Renal cortical epithelial cell (primary cell): ENCODE measurements around the gene AKR7A2. TPM values are rescaled to one million over a fixed set of nuclear protein-coding genes. Genes with fewer than 3 reads are reported as not detected.

Experiments used
- DNase-seq: peaks from one replicate; pipeline ENCODE4 v3.0.0-alpha.2; 2011; ENCODE audit warnings: low read depth
- total RNA-seq: library from RNA; depleted of rRNA; stranded (reverse); fragments of >200 nt; gene quantifications from 2 replicates; pipeline ENCODE4 v1.2.3, GENCODE V29; 2014

AKR7A2 gene
- total RNA-seq, 1 donor from 2014 or later: 64.3 TPM

GRCh38 chr1:19325958-19326747, 14.2 kb upstream of the AKR7A2 start:
- no peak for DNase-seq

GRCh38 chr1:19325368-19325957, 13.5 kb upstream of the AKR7A2 start:
- no peak for DNase-seq

GRCh38 chr1:19324665-19324990, 12.7 kb upstream of the AKR7A2 start:
- DNase-seq: no peak

GRCh38 chr1:19323987-19324664, 12.2 kb upstream of the AKR7A2 start:
- DNase-seq: no peak

- no peak for DNase-seq
These were observed 10.5 kb upstream of the AKR7A2 start for GRCh38 chr1:19322481-19322880.

GRCh38 chr1:19321071-19321470, 9.1 kb upstream of the AKR7A2 start:
- no peak for DNase-seq

- DNase-seq: no peak
These were observed 7.3 kb upstream of the AKR7A2 start for GRCh38 chr1:19319196-19319595.

- no peak for DNase-seq
These were observed 5.4 kb upstream of the AKR7A2 start for GRCh38 chr1:19317126-19317910.

- DNase-seq: peak; percentile 35
These were observed 3.6 kb upstream of the AKR7A2 start for GRCh38 chr1:19315378-19316198.

GRCh38 chr1:19313961-19314882, 2.3 kb upstream of the AKR7A2 start:
- no peak for DNase-seq

GRCh38 chr1:19313636-19313959, 1.7 kb upstream of the AKR7A2 start:
- DNase-seq: no peak

- DNase-seq: peak; percentile 36
These were observed 1.1 kb upstream of the AKR7A2 start for GRCh38 chr1:19312782-19313635.

GRCh38 chr1:19311503-19311930, 427 bp downstream of the AKR7A2 start:
- no peak for DNase-seq

GRCh38 chr1:19310720-19311502, 1.0 kb downstream of the AKR7A2 start:
- peak; percentile 23 for DNase-seq

GRCh38 chr1:19310061-19310460, 1.9 kb downstream of the AKR7A2 start:
- DNase-seq: no peak

- DNase-seq: peak; percentile 69
These were observed 2.7 kb downstream of the AKR7A2 start for GRCh38 chr1:19309123-19309813.

- no peak for DNase-seq
These were observed 3.4 kb downstream of the AKR7A2 start for GRCh38 chr1:19308509-19308907.
